ENCODE results near the gene AGMO. TPM values are rescaled to one million over a fixed set of nuclear protein-coding genes. Genes with fewer than 3 reads are reported as not detected.

The AGMO gene
- 1 to 10 TPM in 2 of 3 donors, under 1 TPM in 1; 0.26 to 2.4 (median 1.7) TPM for polyA plus RNA-seq

GRCh38 chr7:15561835-15562234 lies at the start of gene AGMO:
Gene AGMO, minus strand, starts transcription at chr7:15562015.
- WGBS, 3 donors, result 40 to 65% (median 50%) methylated on average over 5 of the region's 5 CpGs
- H3K27ac ChIP-seq (ENCODE audit: low read depth, low read length), result no peak within 1 kb of the TSS

- 77 to 89% (median 80%) methylated on average over 2 of the region's 2 CpGs for WGBS, 3 donors
These were observed 48.7 kb upstream of the AGMO start for GRCh38 chr7:15610503-15610902.

DNA sequence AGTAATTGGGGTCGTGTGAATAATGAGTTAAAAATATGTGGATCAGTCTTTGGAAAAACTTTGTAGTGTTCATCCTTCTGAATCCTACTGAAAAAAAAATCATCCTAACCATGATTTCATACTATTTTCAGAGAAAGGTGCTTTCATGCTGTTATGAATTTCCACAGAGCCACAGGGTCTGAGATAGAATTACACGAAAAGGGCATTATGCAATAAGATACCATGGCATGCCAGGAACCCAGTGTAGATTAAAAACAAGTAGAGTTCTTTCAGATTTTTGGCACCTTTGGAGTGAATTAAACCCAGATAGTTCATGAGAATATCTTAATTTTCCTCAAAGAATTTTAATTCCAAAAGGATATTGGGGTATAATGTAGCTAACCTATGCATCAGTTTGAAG lies 47.5 kb upstream of the AGMO start:
- 67 to 79% (median 71%) methylated on average over 2 of the region's 2 CpGs for WGBS, 3 donors
- H3K27ac ChIP-seq (ENCODE audit: low read depth, low read length), result no peak overlapping the region

More at GRCh38 chr7:15610503-15610902, 48.7 kb upstream of the AGMO start:
- no peak overlapping the region for H3K27ac ChIP-seq (ENCODE audit: low read depth, low read length)

- WGBS, 3 donors, result 85 to 89% (median 85%) methylated on average over 5 of the region's 5 CpGs
- H3K27ac ChIP-seq (ENCODE audit: low read depth, low read length), result no peak overlapping the region
These were observed 45.9 kb upstream of the AGMO start for GRCh38 chr7:15607529-15608210.

DNA sequence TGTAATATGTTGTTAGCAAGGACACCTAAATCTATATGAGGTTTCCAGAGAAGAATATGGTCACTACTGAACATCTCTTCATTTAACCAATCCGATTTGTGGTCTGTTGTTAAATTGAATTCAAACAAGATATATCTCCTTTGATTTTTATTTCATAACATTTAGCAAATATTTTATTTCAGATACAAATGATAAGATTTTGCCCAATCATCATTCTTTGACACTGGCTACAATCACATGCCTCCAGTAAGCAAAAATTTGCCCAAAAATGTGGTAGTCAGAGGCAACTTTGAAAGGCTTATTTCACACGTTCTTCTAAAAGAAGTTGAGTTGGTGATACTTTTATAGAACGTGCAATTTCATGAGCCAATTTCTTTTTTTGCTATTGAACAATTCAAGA lies 44.7 kb upstream of the AGMO start:
- 69 to 89% (median 86%) methylated on average over 3 of the region's 3 CpGs for WGBS, 3 donors
- H3K27ac ChIP-seq (ENCODE audit: low read depth, low read length), result no peak overlapping the region

GRCh38 chr7:15604166-15604565 lies 42.4 kb upstream of the AGMO start:
- WGBS, 3 donors, result 94 to 100% (median 97%) methylated on average over 1 of the region's 1 CpG
- H3K27ac ChIP-seq (ENCODE audit: low read depth, low read length), result no peak overlapping the region

GRCh38 chr7:15603124-15603523 lies 41.3 kb upstream of the AGMO start:
- 62 to 83% (median 69%) methylated on average over 2 of the region's 2 CpGs for WGBS, 3 donors
- H3K27ac ChIP-seq (ENCODE audit: low read depth, low read length), result no peak overlapping the region

DNA sequence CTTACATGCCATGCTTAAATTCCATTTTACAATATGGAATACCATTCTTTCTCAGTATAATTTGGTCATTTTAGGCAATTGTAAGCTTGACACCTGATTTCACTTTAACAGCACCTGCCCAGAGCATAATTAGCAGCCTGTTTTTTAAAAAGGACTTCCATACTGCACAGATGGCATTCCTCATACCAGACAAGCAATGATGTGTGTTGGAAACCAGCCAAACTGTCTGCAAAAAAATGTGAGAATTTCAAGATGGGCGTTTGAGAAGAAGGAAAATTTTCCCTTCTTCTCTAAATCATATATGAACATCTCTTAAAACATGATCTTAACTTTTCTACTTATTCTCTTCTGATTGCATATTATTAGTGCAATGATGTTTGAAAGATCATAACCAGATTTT lies 40.4 kb upstream of the AGMO start:
- 28 to 61% (median 44%) methylated on average over 1 of the region's 1 CpG for WGBS, 3 donors
- H3K27ac ChIP-seq (ENCODE audit: low read depth, low read length), result no peak overlapping the region

GRCh38 chr7:15601175-15601574 lies 39.4 kb upstream of the AGMO start:
- 60 to 89% (median 86%) methylated on average over 1 of the region's 1 CpG for WGBS, 3 donors
- H3K27ac ChIP-seq (ENCODE audit: low read depth, low read length), result no peak overlapping the region

DNA sequence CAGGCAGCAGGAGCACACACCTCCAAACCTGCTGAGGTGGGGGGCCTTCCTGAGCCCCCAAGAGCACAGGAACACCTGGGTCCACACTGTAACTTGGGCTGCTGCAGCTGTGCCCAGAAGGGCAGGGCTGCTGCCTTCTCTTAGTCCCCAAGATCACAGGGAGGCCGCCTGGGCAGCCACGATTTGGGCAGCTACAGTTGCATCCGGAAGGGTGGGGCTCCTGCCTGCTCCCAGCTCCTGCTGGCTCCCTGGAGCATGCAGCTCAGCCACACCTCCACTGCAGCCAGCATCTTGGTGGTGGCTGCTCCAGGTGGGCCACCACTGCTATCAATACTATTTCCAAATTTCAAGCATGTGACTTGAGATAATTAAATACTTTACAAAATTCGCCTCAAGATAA lies 38.5 kb upstream of the AGMO start:
- WGBS, 3 donors, result 74 to 84% (median 74%) methylated on average over 4 of the region's 4 CpGs
- no peak overlapping the region for H3K27ac ChIP-seq (ENCODE audit: low read depth, low read length)

DNA sequence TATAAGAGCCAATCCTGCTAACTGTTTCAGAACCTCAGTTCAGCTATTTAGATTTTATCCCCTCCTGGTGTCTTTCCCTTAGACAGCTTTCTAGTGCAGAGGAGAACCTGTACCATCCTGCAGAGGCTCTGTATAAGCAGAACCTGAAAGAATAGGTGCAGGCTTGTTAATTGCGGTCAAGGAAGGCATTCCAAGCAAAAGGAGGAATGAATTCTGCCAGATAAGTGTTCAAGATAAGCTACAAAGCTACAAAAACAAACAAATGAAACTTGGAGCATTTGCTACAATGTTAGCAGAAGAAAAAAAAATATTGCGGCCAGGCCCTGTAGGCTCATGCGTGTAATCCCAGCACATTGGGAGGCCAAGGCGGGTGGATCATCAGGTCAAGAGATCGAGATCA lies 32.6 kb upstream of the AGMO start:
- H3K27ac ChIP-seq (ENCODE audit: low read depth, low read length), result no peak overlapping the region
- 59 to 83% (median 71%) methylated on average over 5 of the region's 5 CpGs for WGBS, 3 donors

DNA sequence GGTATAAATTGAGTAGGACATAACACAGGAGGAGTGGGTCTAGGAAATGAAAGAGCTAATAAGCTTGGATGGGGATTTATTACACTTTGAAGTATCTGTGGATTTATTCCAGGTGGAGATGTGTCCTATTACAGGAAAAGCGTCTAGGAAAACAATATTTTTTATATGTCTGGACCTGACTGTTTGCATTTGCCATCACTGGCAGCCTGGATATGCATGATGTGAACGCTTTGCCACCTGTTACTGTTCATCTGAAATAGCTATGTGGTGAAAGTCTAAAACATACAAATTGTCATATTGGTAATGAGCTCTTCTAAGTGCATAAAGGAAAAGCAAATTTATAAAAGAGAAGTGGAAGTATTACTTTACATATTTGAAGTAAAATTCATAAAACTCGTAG lies 31.6 kb upstream of the AGMO start:
- WGBS, 3 donors, result 71 to 91% (median 86%) methylated on average over 3 of the region's 3 CpGs

GRCh38 chr7:15586266-15586665 lies 24.5 kb upstream of the AGMO start:
- WGBS, 3 donors, result 90 to 94% (median 91%) methylated on average over 4 of the region's 4 CpGs
- H3K27ac ChIP-seq (ENCODE audit: low read depth, low read length), result no peak overlapping the region

More for the DNA sequence above, 31.6 kb upstream of the AGMO start:
- H3K27ac ChIP-seq (ENCODE audit: low read depth, low read length), result no peak overlapping the region

DNA sequence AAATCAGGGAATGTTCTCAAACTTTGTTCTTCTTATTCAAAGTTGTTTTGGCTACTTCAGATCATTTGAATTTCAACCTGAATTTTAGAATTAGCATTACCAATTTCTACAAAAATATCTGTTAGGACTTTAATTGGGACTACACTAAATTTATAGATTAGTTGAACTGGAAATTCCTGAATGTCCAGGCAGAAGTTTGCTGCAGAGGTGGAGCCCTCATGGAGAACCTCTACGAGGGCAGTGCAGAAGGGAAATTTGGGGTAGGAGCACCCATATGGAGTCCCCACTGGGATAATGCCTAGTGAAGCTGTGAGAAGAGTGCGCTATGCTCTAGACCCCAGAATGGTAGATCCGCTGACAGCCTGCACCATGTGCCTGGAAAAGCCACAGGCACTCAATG lies 22.8 kb upstream of the AGMO start:
- 80 to 99% (median 92%) methylated on average over 3 of the region's 3 CpGs for WGBS, 3 donors

DNA sequence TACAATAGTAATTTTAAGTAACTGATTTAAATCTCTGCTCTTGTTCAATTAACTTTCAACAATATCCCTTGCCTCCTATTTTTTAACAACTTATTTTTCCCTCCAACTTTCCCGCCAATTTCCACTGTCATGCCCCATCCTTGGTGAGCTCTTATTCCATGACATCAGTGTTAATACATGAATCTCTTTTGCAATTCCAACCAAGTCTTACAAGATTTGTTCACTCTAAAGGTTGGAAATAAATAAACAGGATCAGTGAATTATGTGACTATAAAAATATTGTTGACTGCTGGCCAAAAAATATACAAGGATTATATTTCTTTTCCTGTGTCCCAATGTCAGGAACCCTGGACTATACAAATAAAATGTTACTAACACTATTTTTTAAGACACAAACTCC lies 21.0 kb upstream of the AGMO start:
- H3K27ac ChIP-seq (ENCODE audit: low read depth, low read length), result no peak overlapping the region
- 64 to 90% (median 82%) methylated on average over 1 of the region's 1 CpG for WGBS, 3 donors

More for the DNA sequence above, 22.8 kb upstream of the AGMO start:
- H3K27ac ChIP-seq (ENCODE audit: low read depth, low read length), result no peak overlapping the region

DNA sequence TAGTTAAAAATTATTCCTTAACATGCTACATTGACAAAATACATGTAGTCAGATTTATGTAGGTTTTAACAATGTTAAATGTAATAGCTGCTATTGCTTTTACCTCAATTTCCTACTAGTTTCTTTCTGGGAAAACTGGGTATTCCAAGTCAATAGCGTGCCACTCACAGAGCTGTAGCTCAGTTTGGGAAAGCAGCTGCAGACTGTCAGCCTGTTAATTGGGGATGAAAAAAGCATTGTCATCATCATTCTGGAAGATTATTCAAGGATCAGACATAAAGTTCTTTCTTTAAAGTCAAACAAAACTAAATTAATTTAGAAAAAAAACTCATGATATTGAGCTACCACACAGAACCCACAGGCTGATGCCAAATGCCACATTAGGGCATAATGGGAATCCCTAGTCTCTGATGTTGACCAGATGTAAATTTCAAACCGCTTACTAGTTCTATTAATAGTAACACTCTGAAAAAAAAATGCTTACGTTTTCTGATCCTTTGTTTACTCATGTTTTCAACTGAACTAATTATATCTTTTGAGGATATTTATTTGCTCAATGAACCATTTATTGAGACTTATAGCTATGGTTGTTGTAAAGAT lies 19.6 kb upstream of the AGMO start:
- WGBS, 3 donors, result 44 to 68% (median 64%) methylated on average over 3 of the region's 3 CpGs
- no peak overlapping the region for H3K27ac ChIP-seq (ENCODE audit: low read depth, low read length)

- H3K27ac ChIP-seq (ENCODE audit: low read depth, low read length), result no peak overlapping the region
- WGBS, 3 donors, result 58 to 86% (median 77%) methylated on average over 3 of the region's 3 CpGs
These were observed 19.0 kb upstream of the AGMO start for GRCh38 chr7:15580604-15581351.

GRCh38 chr7:15577600-15577999 lies 15.8 kb upstream of the AGMO start:
- 93 to 98% (median 97%) methylated on average over 2 of the region's 2 CpGs for WGBS, 3 donors
- no peak overlapping the region for H3K27ac ChIP-seq (ENCODE audit: low read depth, low read length)

DNA sequence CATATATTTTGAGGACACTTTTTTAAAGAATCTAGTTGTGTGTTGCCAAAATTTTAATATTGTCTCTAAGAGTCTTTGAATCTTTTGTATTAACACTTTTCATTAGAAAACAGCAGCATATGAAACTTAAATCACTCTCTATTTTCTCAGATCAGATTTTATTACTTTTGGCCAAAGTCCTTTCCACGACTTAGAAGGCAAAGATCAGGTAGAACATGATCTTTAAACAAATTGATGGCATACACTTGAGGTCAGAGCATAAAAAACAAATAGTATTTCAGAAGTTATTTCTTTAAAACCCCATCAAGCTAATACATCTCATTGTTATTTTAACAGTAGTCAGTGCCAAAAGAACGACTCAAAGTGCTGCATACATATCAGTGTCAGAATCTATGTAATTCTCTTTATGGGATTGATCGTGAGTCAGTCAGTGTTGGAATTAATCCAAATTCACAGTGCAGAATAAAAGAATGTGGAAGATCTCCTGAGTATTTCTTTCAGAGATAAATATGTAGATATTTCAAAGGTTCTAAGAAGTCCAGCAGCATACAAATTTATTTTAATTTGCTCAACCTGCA lies 9.6 kb upstream of the AGMO start:
- no peak overlapping the region for H3K27ac ChIP-seq (ENCODE audit: low read depth, low read length)
- 40 to 53% (median 45%) methylated on average over 3 of the region's 3 CpGs for WGBS, 3 donors
